IPS-NIHi7 (cell line): ENCODE data around the gene CACNA2D1.
"Not testable (repeated sequence)": the region's sequence is repeated elsewhere in the genome, so short reads cannot be mapped to it uniquely, and the experiment has no call there.

Source experiments
- DNase-seq: peaks from one replicate; pipeline ENCODE4 v3.0.0; 2012; ENCODE audit warnings: mixed read lengths; ENCODE audit errors: extremely low spot score

The CACNA2D1 gene

GRCh38 chr7:82172017-82172416 is 271.6 kb downstream of the CACNA2D1 start:
- DNase-seq, result no peak

- DNase-seq, result no peak
Observed at GRCh38 chr7:82167558-82168314, 275.8 kb downstream of the CACNA2D1 start.

GRCh38 chr7:82166260-82167015 is 277.1 kb downstream of the CACNA2D1 start:
- DNase-seq, result no peak

- DNase-seq, result peak; percentile 23
Observed at GRCh38 chr7:82164813-82165212, 278.8 kb downstream of the CACNA2D1 start.

GRCh38 chr7:82164410-82164809 is 279.2 kb downstream of the CACNA2D1 start:
- DNase-seq, result no peak

- DNase-seq, result no peak
Observed at GRCh38 chr7:82163586-82163985, 280.0 kb downstream of the CACNA2D1 start.

GRCh38 chr7:82162289-82162688 is 281.3 kb downstream of the CACNA2D1 start:
- no peak for DNase-seq

- no peak for DNase-seq
Observed at GRCh38 chr7:82158327-82158726, 285.2 kb downstream of the CACNA2D1 start.

GRCh38 chr7:82156893-82157292 is 286.7 kb downstream of the CACNA2D1 start:
- no peak for DNase-seq

- DNase-seq, result peak; percentile 31
Observed at GRCh38 chr7:82156168-82156567, 287.4 kb downstream of the CACNA2D1 start.

GRCh38 chr7:82154728-82155127 is 288.8 kb downstream of the CACNA2D1 start:
- DNase-seq, result no peak

GRCh38 chr7:82153776-82154175 is 289.8 kb downstream of the CACNA2D1 start:
- DNase-seq, result no peak

GRCh38 chr7:82152858-82153257 is 290.7 kb downstream of the CACNA2D1 start:
- no peak for DNase-seq

- no peak for DNase-seq
Observed at GRCh38 chr7:82146491-82146890, 297.1 kb downstream of the CACNA2D1 start.

GRCh38 chr7:82142263-82142864 is 301.2 kb downstream of the CACNA2D1 start:
- DNase-seq, result no peak

GRCh38 chr7:82141427-82141826 is 302.1 kb downstream of the CACNA2D1 start:
- DNase-seq, result no peak

- DNase-seq, result not testable (repeated sequence)
Observed at GRCh38 chr7:82140608-82141007, 303.0 kb downstream of the CACNA2D1 start.

- no peak for DNase-seq
Observed at GRCh38 chr7:82131215-82131614, 312.4 kb downstream of the CACNA2D1 start.

- no peak for DNase-seq
Observed at GRCh38 chr7:82129091-82129490, 314.5 kb downstream of the CACNA2D1 start.

GRCh38 chr7:82128546-82128945 is 315.0 kb downstream of the CACNA2D1 start:
- no peak for DNase-seq

GRCh38 chr7:82126576-82126975 is 317.0 kb downstream of the CACNA2D1 start:
- DNase-seq, result no peak

GRCh38 chr7:82124445-82124844 is 319.1 kb downstream of the CACNA2D1 start:
- DNase-seq, result no peak

- no peak for DNase-seq
Observed at GRCh38 chr7:82122275-82122674, 321.3 kb downstream of the CACNA2D1 start.
